PFSK-1 (cell line): ENCODE results near the gene PLXDC2.

Source experiments
- FOXP2 ChIP-seq: optimal IDR thresholded peaks from 2 replicates; pipeline ENCODE3; 2011; ENCODE audit warnings: borderline replicate concordance, control low read depth, inconsistent platforms; ENCODE audit not compliant: insufficient read depth; ENCODE audit errors: extremely low read length, extremely low read depth
- POLR2AphosphoS5 ChIP-seq: IDR thresholded peaks from 2 replicates; pipeline ENCODE4 v1.6.1; 2012; ENCODE audit warnings: low read depth, mild to moderate bottlenecking, control low read depth, low read length, moderate library complexity
- SIN3A ChIP-seq: IDR thresholded peaks from 2 replicates; pipeline ENCODE4 v1.6.1; 2012; ENCODE audit warnings: mild to moderate bottlenecking, low read length, moderate library complexity, borderline replicate concordance; ENCODE audit not compliant: insufficient read depth
- TAF1 ChIP-seq: IDR thresholded peaks from 2 replicates; pipeline ENCODE4 v1.6.1; 2012; ENCODE audit warnings: low read length, control low read depth, borderline replicate concordance; ENCODE audit not compliant: insufficient read depth
- TF ChIP-seq, protein P1 (sequence below), 2 experiments: IDR thresholded peaks; 2 replicates each; pipeline versions ENCODE4 v1.6.1 to v1.8.0; 2011 to 2012; ENCODE audit warnings: low read depth in 2 of 2, low read length in 2 of 2, control low read depth in 1 of 2, inconsistent platforms in 1 of 2, mild to moderate bottlenecking in 1 of 2, moderate library complexity in 1 of 2; ENCODE audit not compliant: insufficient read depth in 1 of 2

PLXDC2 gene

DNA sequence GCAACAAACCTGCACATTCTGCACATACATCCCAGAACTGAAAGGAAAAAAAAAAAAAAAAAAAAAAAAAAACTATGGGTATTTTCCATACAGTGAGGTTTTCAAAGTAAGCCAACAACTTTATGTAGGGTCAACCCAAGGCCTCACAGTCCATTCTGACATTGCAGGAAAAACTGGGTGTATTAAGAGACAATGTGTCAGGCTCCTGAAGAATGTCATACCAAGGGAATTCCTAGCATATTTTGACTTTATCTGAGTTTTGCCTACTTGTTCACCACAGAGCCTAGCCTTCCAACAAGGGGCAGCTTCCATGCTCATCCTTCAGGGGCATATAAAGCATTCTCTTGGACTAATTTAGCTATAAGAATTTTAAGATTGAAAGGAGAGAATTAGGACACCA, 368.9 kb downstream of the PLXDC2 start:
- TF ChIP-seq, protein P1, sequence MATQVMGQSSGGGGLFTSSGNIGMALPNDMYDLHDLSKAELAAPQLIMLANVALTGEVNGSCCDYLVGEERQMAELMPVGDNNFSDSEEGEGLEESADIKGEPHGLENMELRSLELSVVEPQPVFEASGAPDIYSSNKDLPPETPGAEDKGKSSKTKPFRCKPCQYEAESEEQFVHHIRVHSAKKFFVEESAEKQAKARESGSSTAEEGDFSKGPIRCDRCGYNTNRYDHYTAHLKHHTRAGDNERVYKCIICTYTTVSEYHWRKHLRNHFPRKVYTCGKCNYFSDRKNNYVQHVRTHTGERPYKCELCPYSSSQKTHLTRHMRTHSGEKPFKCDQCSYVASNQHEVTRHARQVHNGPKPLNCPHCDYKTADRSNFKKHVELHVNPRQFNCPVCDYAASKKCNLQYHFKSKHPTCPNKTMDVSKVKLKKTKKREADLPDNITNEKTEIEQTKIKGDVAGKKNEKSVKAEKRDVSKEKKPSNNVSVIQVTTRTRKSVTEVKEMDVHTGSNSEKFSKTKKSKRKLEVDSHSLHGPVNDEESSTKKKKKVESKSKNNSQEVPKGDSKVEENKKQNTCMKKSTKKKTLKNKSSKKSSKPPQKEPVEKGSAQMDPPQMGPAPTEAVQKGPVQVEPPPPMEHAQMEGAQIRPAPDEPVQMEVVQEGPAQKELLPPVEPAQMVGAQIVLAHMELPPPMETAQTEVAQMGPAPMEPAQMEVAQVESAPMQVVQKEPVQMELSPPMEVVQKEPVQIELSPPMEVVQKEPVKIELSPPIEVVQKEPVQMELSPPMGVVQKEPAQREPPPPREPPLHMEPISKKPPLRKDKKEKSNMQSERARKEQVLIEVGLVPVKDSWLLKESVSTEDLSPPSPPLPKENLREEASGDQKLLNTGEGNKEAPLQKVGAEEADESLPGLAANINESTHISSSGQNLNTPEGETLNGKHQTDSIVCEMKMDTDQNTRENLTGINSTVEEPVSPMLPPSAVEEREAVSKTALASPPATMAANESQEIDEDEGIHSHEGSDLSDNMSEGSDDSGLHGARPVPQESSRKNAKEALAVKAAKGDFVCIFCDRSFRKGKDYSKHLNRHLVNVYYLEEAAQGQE (IDR thresholded peaks at IDR 0.05; ENCODE audit: insufficient read depth in 1 of 2, low read depth in 2 of 2, low read length in 2 of 2): no peak
- TF ChIP-seq TAF1: no peak
- TF ChIP-seq SIN3A: no peak
- TF ChIP-seq FOXP2: no peak
- no peak for TF ChIP-seq POLR2AphosphoS5

DNA sequence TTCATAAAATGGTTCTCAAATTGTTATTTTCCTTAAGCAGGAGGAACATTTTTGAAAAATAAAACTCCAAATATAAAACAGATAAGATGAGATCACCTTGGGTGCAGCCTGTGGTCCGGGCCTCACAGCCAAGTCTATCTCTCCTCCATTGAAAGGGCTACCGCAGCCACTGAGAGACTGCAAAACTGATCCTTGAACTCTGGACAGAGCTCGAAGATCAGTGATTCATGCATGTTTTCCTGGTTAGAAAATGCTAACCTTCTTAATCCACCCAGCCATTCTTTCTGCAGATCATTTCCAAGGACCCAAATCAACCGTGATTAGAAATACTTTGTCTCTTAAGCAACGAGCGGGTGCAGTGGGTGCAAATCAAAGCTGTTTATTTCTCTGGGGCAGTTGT, 378.8 kb downstream of the PLXDC2 start:
- TF ChIP-seq, protein P1 (IDR thresholded peaks at IDR 0.05; ENCODE audit: insufficient read depth in 1 of 2, low read depth in 2 of 2, low read length in 2 of 2): no peak
- TF ChIP-seq TAF1: no peak
- TF ChIP-seq POLR2AphosphoS5: no peak
- no peak for TF ChIP-seq FOXP2
- no peak for TF ChIP-seq SIN3A

GRCh38 chr10:20200758-20201157, 384.5 kb downstream of the PLXDC2 start:
- TF ChIP-seq, protein P1 (IDR thresholded peaks at IDR 0.05; ENCODE audit: insufficient read depth in 1 of 2, low read depth in 2 of 2, low read length in 2 of 2): no peak
- TF ChIP-seq FOXP2: no peak
- no peak for TF ChIP-seq SIN3A
- TF ChIP-seq TAF1: no peak
- TF ChIP-seq POLR2AphosphoS5: no peak

GRCh38 chr10:20202337-20202736, 386.1 kb downstream of the PLXDC2 start:
- no peak for TF ChIP-seq POLR2AphosphoS5
- TF ChIP-seq, protein P1 (IDR thresholded peaks at IDR 0.05; ENCODE audit: insufficient read depth in 1 of 2, low read depth in 2 of 2, low read length in 2 of 2): no peak

GRCh38 chr10:20207653-20208052, 391.4 kb downstream of the PLXDC2 start:
- no peak for TF ChIP-seq TAF1
- no peak for TF ChIP-seq SIN3A
- TF ChIP-seq POLR2AphosphoS5: no peak
- no peak for TF ChIP-seq FOXP2
- TF ChIP-seq, protein P1 (IDR thresholded peaks at IDR 0.05; ENCODE audit: insufficient read depth in 1 of 2, low read depth in 2 of 2, low read length in 2 of 2): no peak
